C4-2B (cell line): ENCODE measurements around the gene PCDHB9.
"Not testable (repeated sequence)": the region's sequence is repeated elsewhere in the genome, so short reads cannot be mapped to it uniquely, and the experiment has no call there.

Source experiments
- CTCF ChIP-seq: fragments of 450-650 bp; conservative IDR thresholded peaks from 2 replicates; pipeline ENCODE4 v1.5.1; 2017; ENCODE audit warnings: mild to moderate bottlenecking
- ZFX ChIP-seq: fragments of 450-650 bp; IDR thresholded peaks from 2 replicates; pipeline ENCODE4 v1.6.1; 2017

- not testable (repeated sequence) for TF ChIP-seq CTCF, ZFX
Measured at GRCh38 chr5:141215504-141215903, 28.5 kb downstream of the PCDHB9 start.
